AG09319 (cell line): ENCODE data around the gene SH2D3A.

ENCODE experiments used
- DNase-seq: peaks from one replicate; pipeline ENCODE4 v3.0.0-alpha.2; 2010; ENCODE audit warnings: low read depth; ENCODE audit errors: extremely low read depth
- TF ChIP-seq, protein P1 (sequence below): IDR thresholded peaks from 2 replicates; pipeline ENCODE4 v1.5.1; 2011; ENCODE audit warnings: low read depth, mild to moderate bottlenecking, inconsistent platforms, low read length, moderate library complexity

SH2D3A gene

GRCh38 chr19:6706633-6706958 is 60.6 kb downstream of the SH2D3A start:
- no peak for DNase-seq
- TF ChIP-seq, protein P1, sequence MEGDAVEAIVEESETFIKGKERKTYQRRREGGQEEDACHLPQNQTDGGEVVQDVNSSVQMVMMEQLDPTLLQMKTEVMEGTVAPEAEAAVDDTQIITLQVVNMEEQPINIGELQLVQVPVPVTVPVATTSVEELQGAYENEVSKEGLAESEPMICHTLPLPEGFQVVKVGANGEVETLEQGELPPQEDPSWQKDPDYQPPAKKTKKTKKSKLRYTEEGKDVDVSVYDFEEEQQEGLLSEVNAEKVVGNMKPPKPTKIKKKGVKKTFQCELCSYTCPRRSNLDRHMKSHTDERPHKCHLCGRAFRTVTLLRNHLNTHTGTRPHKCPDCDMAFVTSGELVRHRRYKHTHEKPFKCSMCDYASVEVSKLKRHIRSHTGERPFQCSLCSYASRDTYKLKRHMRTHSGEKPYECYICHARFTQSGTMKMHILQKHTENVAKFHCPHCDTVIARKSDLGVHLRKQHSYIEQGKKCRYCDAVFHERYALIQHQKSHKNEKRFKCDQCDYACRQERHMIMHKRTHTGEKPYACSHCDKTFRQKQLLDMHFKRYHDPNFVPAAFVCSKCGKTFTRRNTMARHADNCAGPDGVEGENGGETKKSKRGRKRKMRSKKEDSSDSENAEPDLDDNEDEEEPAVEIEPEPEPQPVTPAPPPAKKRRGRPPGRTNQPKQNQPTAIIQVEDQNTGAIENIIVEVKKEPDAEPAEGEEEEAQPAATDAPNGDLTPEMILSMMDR = no peak

GRCh38 chr19:6705931-6706632 is 61.2 kb downstream of the SH2D3A start:
- TF ChIP-seq, protein P1 = no peak
- DNase-seq = no peak
